Urinary bladder (tissue), 4 donors: ENCODE results near the gene FMO1. TPM values are rescaled to one million over a fixed set of nuclear protein-coding genes. Genes with fewer than 3 reads are reported as not detected.
A peak's percentile ranks its signal among the peaks of the same experiment; 100 is the strongest.

ENCODE experiments used
- DNase-seq: peaks from one replicate; pipeline ENCODE4 v3.0.0-alpha.2; 2015; ENCODE audit errors: extremely low spot score
- H3K27ac ChIP-seq: one replicate; pipeline ENCODE4 v1.5.1; 2013; ENCODE audit warnings: low read depth, mild to moderate bottlenecking, moderate library complexity
- H3K36me3 ChIP-seq: one replicate; pipeline ENCODE4 v1.6.1; 2013; ENCODE audit warnings: mild to moderate bottlenecking, moderate library complexity; ENCODE audit not compliant: insufficient read depth
- H3K4me1 ChIP-seq: one replicate; pipeline ENCODE4 v1.6.1; 2013; ENCODE audit warnings: mild to moderate bottlenecking, moderate library complexity; ENCODE audit not compliant: insufficient read depth
- H3K4me3 ChIP-seq: one replicate; pipeline ENCODE4 v1.5.1; 2013; ENCODE audit warnings: low read depth, low read length
- WGBS: extraction: QIAGEN DNeasy Blood & Tissue Kit; methylation state at CpG from one replicate; pipeline ENCODE4 v1.1.7; 2013; 5-methylcytosine and 5-hydroxymethylcytosine counted together
- polyA plus RNA-seq: library from polyadenylated mRNA; stranded (reverse); fragments of 200-250 nt; gene quantifications from one replicate; pipeline ENCODE4 v1.2.3, GENCODE V29; 2013
- total RNA-seq: library from RNA; depleted of rRNA; stranded (reverse); fragments of >200 nt; gene quantifications from one replicate; pipeline ENCODE4 v1.2.3, GENCODE V29; 2014
- donor health status: healthy with polysubstance abuse.
- donor health status: healthy.

FMO1 gene
- total and polyA plus RNA-seq, 2 donors = 0.42 to 3.5 TPM

- Histone ChIP-seq H3K27ac (no peak overlapping the region), H3K4me3 (peak overlapping the region; percentile 17), H3K4me1 (no peaks in the 10 kb centered on the region), H3K36me3 (no peaks in the 10 kb centered on the region)
- no peak for DNase-seq
- WGBS = 6% methylated on average over 34 of the region's 34 CpGs
Observed at GRCh38 chr1:171251042-171251951, 3.0 kb downstream of the FMO1 start.

GRCh38 chr1:171251952-171252300 is 3.6 kb downstream of the FMO1 start:
- Histone ChIP-seq H3K4me1 (no peaks in the 10 kb centered on the region), H3K27ac (no peak overlapping the region), H3K4me3 (no peak overlapping the region), H3K36me3 (no peaks in the 10 kb centered on the region)
- DNase-seq = no peak
- 36% methylated on average over 6 of the region's 6 CpGs for WGBS

DNA sequence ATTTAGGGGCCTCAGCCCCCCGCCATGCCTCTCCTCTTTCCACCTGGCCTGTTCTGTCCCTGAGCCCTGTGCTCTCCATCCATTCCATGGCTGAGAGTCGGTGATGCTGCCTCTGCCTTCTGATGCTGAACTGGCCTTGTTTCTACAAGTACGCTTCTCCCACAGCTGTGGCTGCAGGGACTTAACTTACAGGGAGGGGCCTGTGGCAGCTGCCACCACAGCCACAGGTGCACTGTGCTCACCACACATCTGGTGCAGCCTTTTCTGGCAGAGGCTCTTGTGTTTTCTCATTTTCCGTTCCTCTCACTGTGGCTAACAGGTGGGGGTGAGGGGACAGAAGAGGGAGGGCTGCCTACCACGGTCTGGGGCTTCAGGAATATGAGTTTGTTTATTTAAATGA is 4.2 kb downstream of the FMO1 start:
- 75% methylated on average over 5 of the region's 5 CpGs for WGBS
- H3K4me1 ChIP-seq = no peaks in the 10 kb centered on the region
- H3K27ac ChIP-seq = no peak overlapping the region
- H3K4me3 ChIP-seq = no peak overlapping the region
- no peaks in the 10 kb centered on the region for H3K36me3 ChIP-seq
- DNase-seq = no peak

DNA sequence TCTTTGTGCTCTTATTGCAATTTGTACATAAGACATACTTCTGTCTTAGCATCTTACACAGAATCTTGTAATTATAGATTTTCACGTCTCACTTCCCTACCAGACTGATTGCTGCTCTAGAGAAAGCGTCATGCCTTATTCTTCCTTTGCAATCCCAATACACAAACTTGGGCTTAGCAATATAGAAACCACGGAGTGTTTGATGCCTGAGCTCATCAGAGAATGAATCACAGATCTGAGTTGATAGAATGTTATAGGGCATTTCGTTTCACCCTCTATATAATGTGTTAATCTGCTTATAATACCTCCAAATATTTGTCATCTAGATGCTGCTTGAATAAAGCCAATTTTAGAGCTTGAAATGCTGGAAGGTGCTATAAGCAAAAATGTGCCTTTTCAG is 6.6 kb downstream of the FMO1 start:
- WGBS = 58% methylated on average over 4 of the region's 4 CpGs
- no peaks in the 10 kb centered on the region for H3K36me3 ChIP-seq
- no peaks in the 10 kb centered on the region for H3K4me1 ChIP-seq
- no peak overlapping the region for H3K4me3 ChIP-seq
- DNase-seq = no peak
- no peak overlapping the region for H3K27ac ChIP-seq

GRCh38 chr1:171256940-171257606 is 8.8 kb downstream of the FMO1 start:
- WGBS = 49% methylated on average over 8 of the region's 8 CpGs
- H3K27ac ChIP-seq = no peak overlapping the region

GRCh38 chr1:171257607-171258076 is 9.3 kb downstream of the FMO1 start:
- DNase-seq = no peak
- no peaks in the 10 kb centered on the region for H3K4me1 ChIP-seq
- 53% methylated on average over 5 of the region's 5 CpGs for WGBS
- H3K27ac ChIP-seq = no peak overlapping the region
- no peaks in the 10 kb centered on the region for H3K36me3 ChIP-seq
- no peak overlapping the region for H3K4me3 ChIP-seq

More at GRCh38 chr1:171256940-171257606, 8.8 kb downstream of the FMO1 start:
- no peak overlapping the region for H3K4me3 ChIP-seq
- H3K4me1 ChIP-seq = no peaks in the 10 kb centered on the region
- no peaks in the 10 kb centered on the region for H3K36me3 ChIP-seq
- no peak for DNase-seq

GRCh38 chr1:171258429-171258828 is 10.1 kb downstream of the FMO1 start:
- no peak for DNase-seq
- Histone ChIP-seq H3K36me3 (no peaks in the 10 kb centered on the region), H3K4me1 (no peaks in the 10 kb centered on the region), H3K4me3 (no peak overlapping the region), H3K27ac (no peak overlapping the region)
- 65% methylated on average over 3 of the region's 3 CpGs for WGBS

- Histone ChIP-seq H3K27ac (no peak overlapping the region), H3K4me3 (no peak overlapping the region), H3K36me3 (no peaks in the 10 kb centered on the region), H3K4me1 (no peaks in the 10 kb centered on the region)
- 66% methylated on average over 2 of the region's 2 CpGs for WGBS
- DNase-seq = no peak
Observed at GRCh38 chr1:171258943-171259342, 10.6 kb downstream of the FMO1 start.

DNA sequence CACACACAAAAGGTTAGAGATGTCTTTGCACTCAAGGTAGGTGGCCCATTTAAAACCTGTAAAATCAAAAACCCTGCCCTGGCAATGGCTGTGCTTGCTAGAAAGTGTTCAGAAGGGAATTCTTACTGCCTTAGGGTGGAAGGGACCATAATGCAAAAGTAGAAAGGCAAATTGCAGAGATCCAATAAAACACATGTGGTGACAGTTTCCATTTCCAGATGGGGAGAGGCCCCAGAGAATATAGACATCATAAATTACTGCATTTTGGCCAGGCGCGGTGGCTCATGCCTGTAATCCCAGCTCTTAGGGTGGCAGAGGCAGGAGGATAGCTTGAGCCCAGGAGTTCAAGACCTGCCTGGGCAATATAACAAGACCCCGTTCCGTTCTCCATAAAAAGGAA is 13.0 kb downstream of the FMO1 start:
- no peak for DNase-seq
- H3K4me3 ChIP-seq = no peak overlapping the region
- WGBS = 60% methylated on average over 4 of the region's 4 CpGs
- H3K36me3 ChIP-seq = no peaks in the 10 kb centered on the region
- H3K27ac ChIP-seq = no peak overlapping the region
- no peaks in the 10 kb centered on the region for H3K4me1 ChIP-seq

DNA sequence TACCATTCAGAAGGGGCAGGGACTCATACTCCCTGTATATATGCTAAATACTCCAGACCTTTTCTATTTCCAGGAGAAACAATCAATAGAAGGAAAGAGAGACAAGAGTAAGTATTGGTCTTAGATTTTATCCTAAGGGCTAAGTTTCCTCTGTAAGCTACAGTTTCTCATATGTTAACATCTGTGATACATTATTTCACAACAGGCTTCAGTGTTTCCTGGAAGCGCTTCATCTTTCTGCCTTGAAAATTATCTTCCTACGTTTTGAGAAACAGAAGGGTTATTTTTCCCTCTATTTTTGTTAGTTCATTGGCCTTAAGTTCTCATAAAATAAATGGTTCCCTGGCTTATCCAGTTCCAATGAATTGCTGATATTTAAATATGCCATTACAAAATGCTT is 15.6 kb downstream of the FMO1 start:
- DNase-seq = no peak
- Histone ChIP-seq H3K4me3 (no peak overlapping the region), H3K4me1 (no peaks in the 10 kb centered on the region), H3K36me3 (no peaks in the 10 kb centered on the region), H3K27ac (no peak overlapping the region)
- 59% methylated on average over 2 of the region's 2 CpGs for WGBS

DNA sequence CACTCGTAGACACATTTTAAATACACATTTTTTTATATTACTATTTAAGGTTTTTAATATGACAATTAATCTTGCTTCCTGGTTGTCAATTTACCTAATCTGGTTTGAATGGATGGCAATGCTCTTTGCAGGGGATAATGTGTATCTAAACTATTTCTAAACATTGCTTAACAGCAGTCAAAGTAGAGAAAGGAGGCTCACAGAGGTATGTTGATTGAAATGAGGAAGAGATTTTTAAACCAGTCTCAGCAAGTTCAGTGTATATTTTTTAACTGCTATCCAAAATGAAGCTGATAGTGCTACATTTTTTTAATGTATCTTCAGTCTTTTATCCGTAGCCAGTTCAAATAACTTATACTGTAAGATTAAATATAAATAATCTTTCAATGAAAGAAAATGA is 17.4 kb downstream of the FMO1 start:
- H3K36me3 ChIP-seq = no peaks in the 10 kb centered on the region
- H3K27ac ChIP-seq = no peak overlapping the region
- H3K4me1 ChIP-seq = no peaks in the 10 kb centered on the region
- no peak for DNase-seq
- 39% methylated on average over 2 of the region's 2 CpGs for WGBS
- no peak overlapping the region for H3K4me3 ChIP-seq

DNA sequence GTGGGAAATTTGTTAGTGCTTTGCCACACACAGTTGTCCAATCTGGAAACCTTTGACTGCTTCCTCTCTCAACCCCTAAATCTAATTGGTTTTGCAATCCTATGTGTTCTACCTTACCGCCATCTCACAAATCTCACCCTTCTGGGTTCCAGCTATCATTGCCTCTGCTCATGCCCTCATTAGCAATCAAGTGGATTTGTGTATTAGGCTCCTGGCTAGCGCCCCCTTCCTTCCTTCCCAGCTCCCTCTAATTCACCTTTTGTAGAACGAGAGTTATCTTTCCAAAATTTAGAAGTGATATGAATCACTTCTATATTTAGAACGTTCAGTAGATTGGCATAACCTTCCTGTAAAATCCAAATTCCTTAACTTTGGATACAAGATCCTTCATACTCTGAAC is 18.6 kb downstream of the FMO1 start:
- no peak for DNase-seq
- H3K36me3 ChIP-seq = no peaks in the 10 kb centered on the region
- H3K27ac ChIP-seq = no peak overlapping the region
- H3K4me3 ChIP-seq = no peak overlapping the region
- 58% methylated on average over 4 of the region's 4 CpGs for WGBS
- H3K4me1 ChIP-seq = no peaks in the 10 kb centered on the region

DNA sequence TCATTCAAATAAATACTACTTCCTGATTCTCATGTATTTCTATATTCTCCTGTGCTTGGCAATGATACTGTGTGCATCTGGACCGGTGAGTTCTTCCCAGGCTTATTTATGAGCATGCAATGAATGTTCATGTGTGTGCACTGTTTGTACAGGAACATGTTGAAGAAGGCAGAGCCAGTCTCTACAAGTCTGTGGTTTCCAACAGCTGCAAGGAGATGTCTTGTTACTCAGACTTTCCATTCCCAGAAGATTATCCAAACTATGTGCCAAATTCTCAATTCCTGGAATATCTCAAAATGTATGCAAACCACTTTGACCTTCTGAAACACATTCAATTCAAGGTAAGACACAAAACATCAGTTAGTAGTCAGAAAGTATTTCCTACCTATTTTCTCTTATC is 19.1 kb downstream of the FMO1 start:
- Histone ChIP-seq H3K4me1 (no peaks in the 10 kb centered on the region), H3K27ac (no peak overlapping the region), H3K36me3 (no peaks in the 10 kb centered on the region), H3K4me3 (no peak overlapping the region)
- 27% methylated on average over 1 of the region's 1 CpG for WGBS
- DNase-seq = no peak

DNA sequence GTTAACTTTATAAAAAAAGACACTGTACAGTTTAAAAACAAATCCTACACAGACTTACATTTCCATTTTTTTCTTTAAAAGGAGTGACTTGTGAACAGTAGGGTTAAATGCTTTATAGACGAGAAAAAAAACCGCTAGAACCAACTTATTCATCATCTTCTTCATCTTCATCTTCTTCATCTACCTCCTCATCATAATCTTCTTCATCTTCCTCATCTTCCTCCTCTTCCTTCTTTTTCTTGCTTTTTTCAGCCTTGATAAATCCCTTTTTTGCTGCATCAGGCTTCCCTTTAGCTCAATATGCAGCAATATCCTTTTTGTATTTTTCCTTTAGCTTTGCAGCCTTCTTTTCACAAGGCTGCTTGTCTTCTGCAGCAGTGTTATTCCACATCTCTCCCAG is 22.5 kb downstream of the FMO1 start:
- no peaks in the 10 kb centered on the region for H3K36me3 ChIP-seq
- H3K27ac ChIP-seq = no peak overlapping the region
- no peak for DNase-seq
- no peak overlapping the region for H3K4me3 ChIP-seq
- WGBS = 95% methylated on average over 2 of the region's 2 CpGs
- H3K4me1 ChIP-seq = no peaks in the 10 kb centered on the region
